H1 (cell line): ENCODE measurements around the gene NFIC. TPM values are rescaled to one million over a fixed set of nuclear protein-coding genes. Genes with fewer than 3 reads are reported as not detected.

Experiments
- CEBPB ChIP-seq: IDR thresholded peaks from 2 replicates; pipeline ENCODE4 v1.6.1; 2012; ENCODE audit warnings: low read depth, low read length
- CHD7 ChIP-seq: fragments of 300-600 bp; sonication (generic); IDR thresholded peaks from 2 replicates; pipeline ENCODE4 v1.7.1; 2012; ENCODE audit warnings: low read length, moderate library complexity, mild to moderate bottlenecking, inconsistent platforms; ENCODE audit not compliant: insufficient replicate concordance
- GTF2F1 ChIP-seq: IDR thresholded peaks from 2 replicates; pipeline ENCODE4 v1.6.1; 2012; ENCODE audit warnings: low read depth, low read length, improper control_type of control experiment, borderline replicate concordance
- HDAC6 ChIP-seq: IDR thresholded peaks from one replicate; pipeline ENCODE4 v1.7.1; 2012; ENCODE audit warnings: low read depth, mild to moderate bottlenecking, inconsistent platforms, low read length, moderate library complexity
- KDM4A ChIP-seq: IDR thresholded peaks from one replicate; pipeline ENCODE4 v1.7.1; 2012; ENCODE audit warnings: low read depth, mild to moderate bottlenecking, moderate library complexity, low read length, inconsistent platforms; ENCODE audit not compliant: severe bottlenecking
- RBBP5 ChIP-seq: IDR thresholded peaks from 2 replicates; pipeline ENCODE4 v1.7.1; 2012; ENCODE audit warnings: low read depth, mild to moderate bottlenecking, inconsistent platforms, low read length, moderate library complexity, borderline replicate concordance
- SIX5 ChIP-seq: IDR thresholded peaks from 2 replicates; pipeline ENCODE4 v1.6.1; 2011; ENCODE audit warnings: mild to moderate bottlenecking, low read depth, low read length
- TAF7 ChIP-seq: optimal IDR thresholded peaks from 2 replicates; pipeline ENCODE3; 2011; ENCODE audit warnings: low read depth, mild to moderate bottlenecking, inconsistent platforms, low read length, moderate library complexity, borderline replicate concordance
- polyA plus RNA-seq, 7 experiments: library from polyadenylated mRNA; depleted of rRNA in 3 of 7; stranded (reverse) in 5 of 7; unstranded in 2 of 7; fragments of >200 nt in 5 of 7; fragments of 200-250 nt in 2 of 7; gene quantifications; 1 replicate in 5 of 7; 2 replicates in 1 of 7; 4 replicates in 1 of 7; pipeline versions ENCODE4 v1.2.1 to v1.2.3, GENCODE V29; 2011 to 2013; ENCODE audit warnings: missing spikeins in 2 of 7, mixed read lengths in 2 of 7
- total RNA-seq: library from RNA; stranded (reverse); fragmentation: NEBNext Ultra II Directional; extraction: Animal tissue kit (Norgen Biotek cat#: 25700); gene quantifications from 2 replicates; pipeline ENCODE4 v1.2.1, GENCODE V29; 2021

NFIC gene
- total and polyA plus RNA-seq, 2 of the 8 experiments (the other 6 are each of a cell fraction or from before 2014, with no cell fraction given), result 0.56 to 3.2 TPM

GRCh38 chr19:3481241-3482090, 115.1 kb downstream of the NFIC start (continued):
- TF ChIP-seq CHD7 (no peak), SIX5 (no peak), CEBPB (no peak), TAF7 (no peak), GTF2F1 (no peak), KDM4A (no peak), RBBP5 (no peak), HDAC6 (no peak)
